K562 (cell line): Measurements from ENCODE around the gene EMILIN3. TPM values are rescaled to one million over a fixed set of nuclear protein-coding genes. Genes with fewer than 3 reads are reported as not detected.

Source experiments
- BHLHE40 ChIP-seq: IDR thresholded peaks from 2 replicates; pipeline ENCODE4 v1.6.1; 2011; ENCODE audit warnings: low read length, improper control_type of control experiment
- BRCA1 ChIP-seq, 2 experiments: fragments of 450-650 bp in 1 of 2; sonication (generic) in 1 of 2; formaldehyde crosslinking in 1 of 2; IDR thresholded peaks; 2 replicates each; pipeline versions ENCODE4 v1.5.0 to v1.6.1; 2017 to 2020; ENCODE audit warnings: mild to moderate bottlenecking in 1 of 2, missing genetic modification reagents in 1 of 2
- EGR1 ChIP-seq: fragments of 450-650 bp; conservative IDR thresholded peaks from 2 replicates; pipeline ENCODE4 v1.6.1; 2017; ENCODE audit warnings: mild to moderate bottlenecking
- FOSL1 ChIP-seq: fragments of 200-800 bp; sonication (Bioruptor generic); conservative IDR thresholded peaks from 2 replicates; pipeline ENCODE4 v1.6.1; 2016; ENCODE audit warnings: missing genetic modification characterization, missing compliant biosample characterization
- FOXK1 ChIP-seq: sonication (generic); formaldehyde crosslinking; IDR thresholded peaks from 2 replicates; pipeline ENCODE4 v1.8.0; 2022; ENCODE audit warnings: missing genetic modification reagents, mild to moderate bottlenecking, borderline replicate concordance
- IFI16 ChIP-seq: fragments of 250-450 bp; sonication (Bioruptor Pico); IDR thresholded peaks from 2 replicates; pipeline ENCODE4 v2.1.2; 2022; ENCODE audit warnings: mild to moderate bottlenecking, inconsistent platforms
- KDM2B ChIP-seq: fragments of 250-450 bp; sonication (Bioruptor Pico); IDR thresholded peaks from 2 replicates; pipeline ENCODE4 v1.8.0; 2021; ENCODE audit warnings: mild to moderate bottlenecking, moderate library complexity
- MITF ChIP-seq: IDR thresholded peaks from 2 replicates; pipeline ENCODE4 v1.6.1; 2014; ENCODE audit warnings: antibody characterized with exemption
- MYC ChIP-seq, 2 experiments: fragments of 250-450 bp in 1 of 2; sonication (Bioruptor Pico) in 1 of 2; IDR thresholded peaks; 2 replicates each; pipeline versions ENCODE4 v1.5.1 to v1.6.1; 2012 to 2021; ENCODE audit warnings: low read depth in 2 of 2, borderline replicate concordance in 1 of 2, improper control_type of control experiment in 1 of 2, low read length in 1 of 2, mild to moderate bottlenecking in 1 of 2, moderate library complexity in 1 of 2
- NCOA4 ChIP-seq: fragments of 450-650 bp; IDR thresholded peaks from 2 replicates; pipeline ENCODE4 v1.6.1; 2018; ENCODE audit warnings: mild to moderate bottlenecking; ENCODE audit not compliant: partially characterized antibody
- POLR2AphosphoS5 ChIP-seq: IDR thresholded peaks from 2 replicates; pipeline ENCODE4 v1.6.1; 2011; ENCODE audit warnings: mild to moderate bottlenecking, low read depth, low read length, moderate library complexity; ENCODE audit not compliant: control insufficient read depth, insufficient read depth
- POLR2B ChIP-seq: fragments of 450-650 bp; IDR thresholded peaks from 2 replicates; pipeline ENCODE4 v1.6.1; 2018; ENCODE audit warnings: low read depth; ENCODE audit not compliant: partially characterized antibody
- POU5F1 ChIP-seq: fragments of 150-350 bp; IDR thresholded peaks from 2 replicates; pipeline ENCODE4 v1.6.1; 2014; ENCODE audit warnings: borderline replicate concordance, low read length, low read depth, mild to moderate bottlenecking; ENCODE audit not compliant: partially characterized antibody
- RB1 ChIP-seq: fragments of 450-650 bp; IDR thresholded peaks from 2 replicates; pipeline ENCODE4 v1.6.1; 2017; ENCODE audit warnings: low read depth, mild to moderate bottlenecking
- SIN3A ChIP-seq, 2 experiments: fragments of 150-350 bp in 1 of 2; IDR thresholded peaks; 2 replicates each; pipeline ENCODE4 v1.6.1; 2011 to 2016; ENCODE audit warnings: borderline replicate concordance in 2 of 2, low read depth in 2 of 2, low read length in 2 of 2, mild to moderate bottlenecking in 2 of 2, moderate library complexity in 2 of 2; ENCODE audit not compliant: control insufficient read depth in 1 of 2
- SMARCA4 ChIP-seq: fragments of 450-650 bp; IDR thresholded peaks from 2 replicates; pipeline ENCODE4 v1.6.1; 2016
- SREBF1 ChIP-seq: fragments of 150-350 bp; IDR thresholded peaks from 2 replicates; pipeline ENCODE4 v1.6.1; 2014; ENCODE audit warnings: antibody characterized with exemption, low read depth, low read length, borderline replicate concordance
- TCF7 ChIP-seq: sonication (generic); IDR thresholded peaks from 2 replicates; pipeline ENCODE4 v1.6.1; 2016; ENCODE audit warnings: antibody characterized with exemption, borderline replicate concordance
- TEAD1 ChIP-seq, 2 experiments: fragments of 450-650 bp in 1 of 2; sonication (generic) in 1 of 2; formaldehyde crosslinking; IDR thresholded peaks; 2 replicates each; pipeline versions ENCODE4 v1.4.0 to v1.8.0; 2020 to 2022; ENCODE audit warnings: mild to moderate bottlenecking in 2 of 2, missing genetic modification reagents in 1 of 2
- ZNF282 ChIP-seq: sonication (generic); formaldehyde crosslinking; IDR thresholded peaks from 2 replicates; pipeline ENCODE4 v1.8.1; 2023; ENCODE audit warnings: missing genetic modification reagents
- polyA plus RNA-seq, 8 experiments: library from polyadenylated mRNA; depleted of rRNA in 4 of 8; stranded (reverse) in 5 of 8; unstranded in 3 of 8; fragments of >200 nt; fragmentation: Nextera tagmentation in 2 of 8; fragmentation: Illumina TruSeq in 1 of 8; extraction: Ambion mirVana in 2 of 8; extraction: Trizol in 1 of 8; gene quantifications; 2 replicates each; pipeline versions ENCODE4 v1.2.1 to v1.2.3, GENCODE V29; 2011 to 2014; ENCODE audit warnings: inconsistent platforms in 1 of 8, missing spikeins in 1 of 8
- total RNA-seq, 7 experiments: library from RNA; depleted of rRNA in 6 of 7; stranded (reverse); fragments of >200 nt in 6 of 7; fragmentation: Illumina TruSeq in 2 of 7; extraction: Trizol in 2 of 7; gene quantifications; 2 replicates each; pipeline versions ENCODE4 v1.2.1 to v1.2.3, GENCODE V29; 2011 to 2021; ENCODE audit warnings: low replicate concordance in 1 of 7
- TF ChIP-seq, protein P1 (sequence below): sonication (generic); formaldehyde crosslinking; IDR thresholded peaks from 2 replicates; pipeline ENCODE4 v1.8.0; 2022; ENCODE audit warnings: missing genetic modification reagents, mild to moderate bottlenecking, moderate library complexity, borderline replicate concordance
- TF ChIP-seq, protein P2 (sequence below): fragments of 200-800 bp; sonication (Bioruptor generic); IDR thresholded peaks from 2 replicates; pipeline ENCODE4 v1.6.1; 2017; ENCODE audit warnings: missing genetic modification characterization, missing compliant biosample characterization

Gene EMILIN3
- total and polyA plus RNA-seq, 9 of the 15 experiments (the other 6 are each of a cell fraction or from before 2014, with no cell fraction given): 0.01 to 0.07 TPM; not detected in 7

GRCh38 chr20:41340327-41341055, 26.1 kb downstream of the EMILIN3 start, which contains the start of gene LPIN3 (continued):
- TF ChIP-seq, protein P1, sequence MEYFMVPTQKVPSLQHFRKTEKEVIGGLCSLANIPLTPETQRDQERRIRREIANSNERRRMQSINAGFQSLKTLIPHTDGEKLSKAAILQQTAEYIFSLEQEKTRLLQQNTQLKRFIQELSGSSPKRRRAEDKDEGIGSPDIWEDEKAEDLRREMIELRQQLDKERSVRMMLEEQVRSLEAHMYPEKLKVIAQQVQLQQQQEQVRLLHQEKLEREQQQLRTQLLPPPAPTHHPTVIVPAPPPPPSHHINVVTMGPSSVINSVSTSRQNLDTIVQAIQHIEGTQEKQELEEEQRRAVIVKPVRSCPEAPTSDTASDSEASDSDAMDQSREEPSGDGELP: peak; percentile 29; the same call in 1 of the 2 replicates
- TF ChIP-seq SMARCA4 (no peak), SREBF1 (no peak), POLR2AphosphoS5 (peak; percentile 41; the same call in 1 of the 2 replicates), POU5F1 (no peak), BRCA1 (IDR thresholded peaks at IDR 0.05) (no peak), BRCA1 (CRISPR knock-in tag; IDR thresholded peaks at IDR 0.05) (no peak), NCOA4 (no peak), IFI16 (CRISPR knock-in tag) (no peak), RB1 (peak; percentile 45; the same call in 1 of the 2 replicates), FOSL1 (tag) (0 out of 2 replicates have a peak, but pooled peaks have one; percentile 32), TEAD1 (CRISPR knock-in tag; IDR thresholded peaks at IDR 0.05) (peak in 1 of 2 experiments; percentile 9; a peak in 1 of 4 replicates), FOXK1 (CRISPR knock-in tag) (no peak), KDM2B (CRISPR knock-in tag) (0 out of 2 replicates have a peak, but pooled peaks have one; percentile 70), POLR2B (no peak), TCF7 (no peak), SIN3A (IDR thresholded peaks at IDR 0.05; ENCODE audit: borderline replicate concordance in 2 of 2, control insufficient read depth in 1 of 2, low read depth in 2 of 2, low read length in 2 of 2) (no peak; a peak in 1 of 4 replicates), MITF (no peak), BHLHE40 (no peak), ZNF282 (no peak), MYC (IDR thresholded peaks at IDR 0.05; ENCODE audit: low read depth, low read length) (peak; percentile 28), MYC (CRISPR knock-in tag; IDR thresholded peaks at IDR 0.05; ENCODE audit: borderline replicate concordance, low read depth) (no peak), EGR1 (0 out of 2 replicates have a peak, but pooled peaks have one; percentile 39)
- TF ChIP-seq, protein P2, sequence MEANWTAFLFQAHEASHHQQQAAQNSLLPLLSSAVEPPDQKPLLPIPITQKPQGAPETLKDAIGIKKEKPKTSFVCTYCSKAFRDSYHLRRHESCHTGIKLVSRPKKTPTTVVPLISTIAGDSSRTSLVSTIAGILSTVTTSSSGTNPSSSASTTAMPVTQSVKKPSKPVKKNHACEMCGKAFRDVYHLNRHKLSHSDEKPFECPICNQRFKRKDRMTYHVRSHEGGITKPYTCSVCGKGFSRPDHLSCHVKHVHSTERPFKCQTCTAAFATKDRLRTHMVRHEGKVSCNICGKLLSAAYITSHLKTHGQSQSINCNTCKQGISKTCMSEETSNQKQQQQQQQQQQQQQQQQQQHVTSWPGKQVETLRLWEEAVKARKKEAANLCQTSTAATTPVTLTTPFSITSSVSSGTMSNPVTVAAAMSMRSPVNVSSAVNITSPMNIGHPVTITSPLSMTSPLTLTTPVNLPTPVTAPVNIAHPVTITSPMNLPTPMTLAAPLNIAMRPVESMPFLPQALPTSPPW (CRISPR knock-in tag): peak; percentile 63
